GM23338 (cell line): ENCODE results near the gene CACNB2. TPM values are rescaled to one million over a fixed set of nuclear protein-coding genes. Genes with fewer than 3 reads are reported as not detected.

Experiments used
- ATAC-seq: fragments of 200-7000 bp; cut with Tn5 transposase; 3 replicates; pipeline ENCODE4 v1.9.1; 2020
- DNase-seq: peaks from one replicate; pipeline ENCODE4 v3.0.0-alpha.2; 2015; ENCODE audit warnings: low spot score
- H2AFZ ChIP-seq: fragments of 200-600 bp; sonication (generic); 2 replicates; pipeline ENCODE4 v1.8.0; 2016; ENCODE audit warnings: antibody characterized with exemption, mild to moderate bottlenecking, moderate library complexity
- H3F3A ChIP-seq: fragments of 200-600 bp; sonication (generic); replicated peaks from 2 replicates; pipeline ENCODE4 v1.8.0; 2017; ENCODE audit warnings: antibody characterized with exemption, mixed run types, low read depth
- H3K27ac ChIP-seq: fragments of 200-600 bp; sonication (generic); 2 replicates; pipeline ENCODE4 v1.6.1; 2016; ENCODE audit warnings: low read depth
- H3K27me3 ChIP-seq: fragments of 200-600 bp; sonication (generic); 2 replicates; pipeline ENCODE4 v1.8.0; 2016; ENCODE audit warnings: mild to moderate bottlenecking, mixed run types, moderate library complexity; ENCODE audit not compliant: insufficient read depth
- H3K36me3 ChIP-seq: fragments of 200-600 bp; sonication (generic); 2 replicates; pipeline ENCODE4 v1.8.0; 2016; ENCODE audit warnings: mild to moderate bottlenecking; ENCODE audit not compliant: insufficient read depth
- H3K4me1 ChIP-seq: fragments of 200-600 bp; sonication (generic); 2 replicates; pipeline ENCODE4 v1.8.0; 2016; ENCODE audit warnings: mild to moderate bottlenecking, moderate library complexity; ENCODE audit not compliant: insufficient read depth
- H3K4me2 ChIP-seq: fragments of 200-600 bp; sonication (generic); 2 replicates; pipeline ENCODE4 v1.7.1; 2017; ENCODE audit warnings: mixed run types
- H3K4me3 ChIP-seq: fragments of 200-600 bp; sonication (generic); 2 replicates; pipeline ENCODE4 v1.6.1; 2016; ENCODE audit warnings: mixed run types
- H3K79me2 ChIP-seq: fragments of 200-600 bp; sonication (generic); replicated peaks from 2 replicates; pipeline ENCODE4 v1.8.0; 2017; ENCODE audit warnings: mild to moderate bottlenecking; ENCODE audit not compliant: insufficient read depth
- H3K9me2 ChIP-seq: fragments of 200-600 bp; sonication (generic); 2 replicates; pipeline ENCODE4 v1.8.0; 2017; ENCODE audit not compliant: insufficient read depth
- H4K20me1 ChIP-seq: fragments of 200-600 bp; sonication (generic); replicated peaks from 2 replicates; pipeline ENCODE4 v1.8.0; 2017; ENCODE audit warnings: mild to moderate bottlenecking; ENCODE audit not compliant: insufficient read depth
- H3K27ac Mint-ChIP-seq: 2 replicates; pipeline ENCODE4 v1.8.0; 2020; ENCODE audit warnings: inconsistent platforms, mild to moderate bottlenecking, moderate library complexity, mixed read lengths
- H3K27me3 Mint-ChIP-seq: 3 replicates; pipeline ENCODE4 v1.8.0; 2022; ENCODE audit warnings: low read depth, mild to moderate bottlenecking, moderate library complexity, mixed read lengths, inconsistent platforms; ENCODE audit not compliant: insufficient read depth, poor library complexity
- H3K36me3 Mint-ChIP-seq: 3 replicates; pipeline ENCODE4 v1.8.0; 2021; ENCODE audit warnings: low read depth, mild to moderate bottlenecking, inconsistent platforms, moderate library complexity, mixed read lengths
- H3K4me1 Mint-ChIP-seq: 3 replicates; pipeline ENCODE4 v1.8.0; 2020; ENCODE audit warnings: mild to moderate bottlenecking, inconsistent platforms, mixed read lengths
- H3K4me3 Mint-ChIP-seq: 3 replicates; pipeline ENCODE4 v1.8.0; 2021; ENCODE audit warnings: moderate library complexity, mild to moderate bottlenecking, inconsistent platforms, mixed read lengths
- H3K9me3 Mint-ChIP-seq: 3 replicates; pipeline ENCODE4 v1.8.0; 2020; ENCODE audit warnings: moderate library complexity, mild to moderate bottlenecking, inconsistent platforms, mixed read lengths
- CREB1 ChIP-seq: fragments of 250-450 bp; sonication (Bioruptor Pico); IDR thresholded peaks from 2 replicates; pipeline ENCODE4 v1.5.0; 2020; ENCODE audit warnings: low read depth, mild to moderate bottlenecking, moderate library complexity
- EZH2 ChIP-seq: fragments of 200-600 bp; sonication (generic); IDR thresholded peaks from one replicate; pipeline ENCODE4 v1.8.0; 2017; ENCODE audit warnings: antibody characterized with exemption, mild to moderate bottlenecking, low read depth; ENCODE audit not compliant: unreplicated experiment
- JUNB ChIP-seq: IDR thresholded peaks from one replicate; pipeline ENCODE4 v1.6.1; 2016; ENCODE audit warnings: antibody characterized with exemption; ENCODE audit not compliant: unreplicated experiment
- NANOG ChIP-seq: IDR thresholded peaks from 2 replicates; pipeline ENCODE4 v1.6.1; 2016; ENCODE audit warnings: antibody characterized with exemption, borderline replicate concordance
- POLR2AphosphoS5 ChIP-seq: IDR thresholded peaks from 2 replicates; pipeline ENCODE4 v1.6.1; 2016; ENCODE audit warnings: antibody characterized with exemption, low read depth
- STAT1 ChIP-seq: IDR thresholded peaks from one replicate; pipeline ENCODE4 v1.6.1; 2016; ENCODE audit warnings: antibody characterized with exemption; ENCODE audit not compliant: unreplicated experiment
- ZNF114 ChIP-seq: fragments of 250-450 bp; sonication (Bioruptor Pico); IDR thresholded peaks from 2 replicates; pipeline ENCODE4 v1.5.0; 2020; ENCODE audit warnings: mild to moderate bottlenecking, moderate library complexity
- polyA plus RNA-seq: library from polyadenylated mRNA; unstranded; fragments of >200 nt; fragmentation: Nextera tagmentation; extraction: Ambion mirVana; gene quantifications from 2 replicates; pipeline ENCODE4 v1.2.1, GENCODE V29; 2016
- total RNA-seq: library from RNA; depleted of rRNA; stranded (reverse); fragments of >200 nt; shearing (Covaris generic); gene quantifications from 2 replicates; pipeline ENCODE4 v1.2.3, GENCODE V29; 2014
- TF ChIP-seq, protein P1 (sequence below): IDR thresholded peaks from 2 replicates; pipeline ENCODE4 v1.6.1; 2016; ENCODE audit warnings: antibody characterized with exemption
- TF ChIP-seq, protein P2 (sequence below), 2 experiments: fragments of 200-600 bp in 1 of 2; sonication (generic) in 1 of 2; conservative IDR thresholded peaks; 2 replicates each; pipeline versions ENCODE4 v1.5.1 to v1.6.1; 2016 to 2017; ENCODE audit warnings: antibody characterized with exemption in 2 of 2, low read depth in 2 of 2, mild to moderate bottlenecking in 2 of 2, moderate library complexity in 1 of 2
- TF ChIP-seq, protein P3 (sequence below): fragments of 250-450 bp; sonication (Bioruptor Pico); IDR thresholded peaks from 2 replicates; pipeline ENCODE4 v1.5.0; 2020; ENCODE audit warnings: mild to moderate bottlenecking, moderate library complexity

CACNB2 gene
- total and polyA plus RNA-seq, 2 experiments from 2014 or later: 5.0 to 5.9 TPM

DNA sequence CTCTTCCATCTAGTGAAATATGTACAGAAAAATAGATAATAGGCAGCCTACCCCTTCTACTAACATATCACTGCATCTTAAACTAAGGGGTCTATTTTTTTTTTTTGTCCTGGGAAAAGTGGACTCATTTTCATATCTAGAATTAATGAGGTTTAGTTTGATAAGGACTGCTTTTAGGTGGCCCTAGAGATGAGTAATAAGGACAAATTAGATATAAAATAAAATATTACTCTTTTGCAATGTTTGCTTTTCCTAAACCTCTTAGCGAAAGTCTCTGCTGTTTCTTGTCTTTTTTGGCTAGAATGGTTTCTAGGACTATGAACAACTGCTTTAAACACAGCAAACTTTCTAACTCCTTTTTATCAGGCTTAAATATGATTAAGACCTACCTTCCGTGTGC lies 83.7 kb downstream of the CACNB2 start (continued):
- TF ChIP-seq STAT1 (no peak), EZH2 (no peak)

DNA sequence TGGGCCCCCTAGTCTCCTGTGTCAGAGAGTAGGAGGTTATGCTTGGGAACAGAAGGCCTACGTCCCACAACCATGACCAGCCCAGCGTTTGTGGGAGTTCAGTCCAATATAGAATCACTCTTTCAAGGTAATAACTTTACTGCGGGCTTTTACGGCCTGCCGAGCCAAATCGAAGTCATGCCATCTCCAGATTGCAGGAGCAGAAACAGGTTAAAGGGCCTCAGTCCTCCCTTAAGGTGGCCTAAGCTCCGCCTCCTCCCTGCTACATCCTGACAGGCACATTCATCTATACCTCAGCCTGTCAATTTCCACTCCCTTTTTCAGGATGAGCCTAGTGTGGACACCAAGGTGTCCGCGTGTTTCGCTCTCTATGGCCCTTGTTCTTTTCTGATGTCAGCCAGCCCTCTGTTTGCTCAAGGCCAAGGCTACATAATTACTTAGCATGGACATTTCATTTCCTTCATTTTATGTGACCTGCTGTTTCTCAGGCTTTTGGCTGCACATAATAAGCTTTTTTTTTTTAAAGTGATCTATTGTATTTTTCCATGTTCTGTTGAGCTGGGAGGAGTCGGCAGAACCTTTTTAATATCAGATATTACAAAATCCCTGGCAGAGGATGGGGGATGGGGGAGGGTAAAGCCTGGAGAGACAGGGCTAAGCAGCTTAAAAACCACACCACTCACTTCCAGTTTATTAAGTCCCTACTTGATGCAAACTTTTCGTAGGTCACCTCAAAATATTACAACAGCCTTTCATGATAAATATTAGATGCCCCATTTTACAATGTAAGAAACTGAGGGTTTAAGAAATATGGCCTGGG lies 84.6 kb downstream of the CACNB2 start:
- no peaks in the 10 kb centered on the region for H3K36me3 ChIP-seq
- H3K4me2 ChIP-seq: no peak overlapping the region
- H3K79me2 ChIP-seq: no peaks in the 10 kb centered on the region
- no peaks in the 10 kb centered on the region for H3K9me3 Mint-ChIP-seq
- H3K36me3 Mint-ChIP-seq: no peaks in the 10 kb centered on the region
- H3K27ac Mint-ChIP-seq: no peak overlapping the region
- TF ChIP-seq CREB1 (CRISPR knock-in tag) (no peak), ZNF114 (CRISPR knock-in tag) (no peak), POLR2AphosphoS5 (no peak)
- TF ChIP-seq, protein P1, sequence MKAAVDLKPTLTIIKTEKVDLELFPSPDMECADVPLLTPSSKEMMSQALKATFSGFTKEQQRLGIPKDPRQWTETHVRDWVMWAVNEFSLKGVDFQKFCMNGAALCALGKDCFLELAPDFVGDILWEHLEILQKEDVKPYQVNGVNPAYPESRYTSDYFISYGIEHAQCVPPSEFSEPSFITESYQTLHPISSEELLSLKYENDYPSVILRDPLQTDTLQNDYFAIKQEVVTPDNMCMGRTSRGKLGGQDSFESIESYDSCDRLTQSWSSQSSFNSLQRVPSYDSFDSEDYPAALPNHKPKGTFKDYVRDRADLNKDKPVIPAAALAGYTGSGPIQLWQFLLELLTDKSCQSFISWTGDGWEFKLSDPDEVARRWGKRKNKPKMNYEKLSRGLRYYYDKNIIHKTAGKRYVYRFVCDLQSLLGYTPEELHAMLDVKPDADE: no peak
- peaks cover 4% of the 10 kb centered on the region; the same call in 2 of the 3 replicates for H3K4me1 Mint-ChIP-seq
- H3K27me3 ChIP-seq: no peaks in the 10 kb centered on the region
- ATAC-seq (peak; percentile 78), DNase-seq (peak; percentile 52)
- H3F3A ChIP-seq: no peaks in the 10 kb centered on the region
- no peak overlapping the region for H3K27ac ChIP-seq
- no peak overlapping the region for H2AFZ ChIP-seq
- no peak overlapping the region for H3K4me3 ChIP-seq
- no peaks in the 10 kb centered on the region for H3K9me2 ChIP-seq
- peaks cover 1% of the 10 kb centered on the region for H3K27me3 Mint-ChIP-seq
- H3K4me3 Mint-ChIP-seq: no peak overlapping the region
- no peaks in the 10 kb centered on the region for H3K4me1 ChIP-seq
- H4K20me1 ChIP-seq: no peaks in the 10 kb centered on the region

DNA sequence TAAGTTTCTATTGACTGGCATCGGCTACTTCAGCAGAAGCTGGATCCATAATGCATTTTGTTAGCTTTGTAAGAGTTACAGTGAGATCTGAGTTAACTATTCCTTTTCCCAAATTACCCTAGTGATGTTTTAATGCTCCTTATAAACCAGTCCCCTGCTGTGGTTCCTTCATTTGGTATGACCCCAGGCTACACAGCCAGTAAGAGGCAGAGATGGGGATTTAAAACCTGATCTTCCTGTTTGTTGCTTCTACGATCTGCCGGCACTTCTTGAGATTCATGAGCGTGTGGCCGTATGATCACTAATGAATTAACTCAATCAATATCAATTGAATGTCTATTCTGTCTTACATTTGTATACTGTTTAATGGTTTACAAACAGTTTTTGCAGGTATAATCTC lies 86.1 kb downstream of the CACNB2 start:
- Histone ChIP-seq H3K4me3 (no peak overlapping the region), H3K27me3 (no peaks in the 10 kb centered on the region), H3K4me1 (no peaks in the 10 kb centered on the region), H3K9me2 (no peaks in the 10 kb centered on the region), H3K36me3 (no peaks in the 10 kb centered on the region), H3K4me2 (no peak overlapping the region), H4K20me1 (no peaks in the 10 kb centered on the region), H3F3A (no peaks in the 10 kb centered on the region), H3K79me2 (no peaks in the 10 kb centered on the region), H2AFZ (no peak overlapping the region), H3K27ac (no peak overlapping the region)
- no peaks in the 10 kb centered on the region for H3K9me3 Mint-ChIP-seq
- H3K36me3 Mint-ChIP-seq: no peaks in the 10 kb centered on the region
- peaks cover 4% of the 10 kb centered on the region; the same call in 2 of the 3 replicates for H3K4me1 Mint-ChIP-seq
- DNase-seq (no peak), ATAC-seq (no peak)
- no peak overlapping the region for H3K4me3 Mint-ChIP-seq
- peaks cover 1% of the 10 kb centered on the region for H3K27me3 Mint-ChIP-seq
- H3K27ac Mint-ChIP-seq: no peak overlapping the region
- TF ChIP-seq, protein P2, sequence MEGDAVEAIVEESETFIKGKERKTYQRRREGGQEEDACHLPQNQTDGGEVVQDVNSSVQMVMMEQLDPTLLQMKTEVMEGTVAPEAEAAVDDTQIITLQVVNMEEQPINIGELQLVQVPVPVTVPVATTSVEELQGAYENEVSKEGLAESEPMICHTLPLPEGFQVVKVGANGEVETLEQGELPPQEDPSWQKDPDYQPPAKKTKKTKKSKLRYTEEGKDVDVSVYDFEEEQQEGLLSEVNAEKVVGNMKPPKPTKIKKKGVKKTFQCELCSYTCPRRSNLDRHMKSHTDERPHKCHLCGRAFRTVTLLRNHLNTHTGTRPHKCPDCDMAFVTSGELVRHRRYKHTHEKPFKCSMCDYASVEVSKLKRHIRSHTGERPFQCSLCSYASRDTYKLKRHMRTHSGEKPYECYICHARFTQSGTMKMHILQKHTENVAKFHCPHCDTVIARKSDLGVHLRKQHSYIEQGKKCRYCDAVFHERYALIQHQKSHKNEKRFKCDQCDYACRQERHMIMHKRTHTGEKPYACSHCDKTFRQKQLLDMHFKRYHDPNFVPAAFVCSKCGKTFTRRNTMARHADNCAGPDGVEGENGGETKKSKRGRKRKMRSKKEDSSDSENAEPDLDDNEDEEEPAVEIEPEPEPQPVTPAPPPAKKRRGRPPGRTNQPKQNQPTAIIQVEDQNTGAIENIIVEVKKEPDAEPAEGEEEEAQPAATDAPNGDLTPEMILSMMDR (conservative IDR thresholded peaks at IDR 0.05; ENCODE audit: low read depth in 2 of 2): no peak
- TF ChIP-seq, protein P3, sequence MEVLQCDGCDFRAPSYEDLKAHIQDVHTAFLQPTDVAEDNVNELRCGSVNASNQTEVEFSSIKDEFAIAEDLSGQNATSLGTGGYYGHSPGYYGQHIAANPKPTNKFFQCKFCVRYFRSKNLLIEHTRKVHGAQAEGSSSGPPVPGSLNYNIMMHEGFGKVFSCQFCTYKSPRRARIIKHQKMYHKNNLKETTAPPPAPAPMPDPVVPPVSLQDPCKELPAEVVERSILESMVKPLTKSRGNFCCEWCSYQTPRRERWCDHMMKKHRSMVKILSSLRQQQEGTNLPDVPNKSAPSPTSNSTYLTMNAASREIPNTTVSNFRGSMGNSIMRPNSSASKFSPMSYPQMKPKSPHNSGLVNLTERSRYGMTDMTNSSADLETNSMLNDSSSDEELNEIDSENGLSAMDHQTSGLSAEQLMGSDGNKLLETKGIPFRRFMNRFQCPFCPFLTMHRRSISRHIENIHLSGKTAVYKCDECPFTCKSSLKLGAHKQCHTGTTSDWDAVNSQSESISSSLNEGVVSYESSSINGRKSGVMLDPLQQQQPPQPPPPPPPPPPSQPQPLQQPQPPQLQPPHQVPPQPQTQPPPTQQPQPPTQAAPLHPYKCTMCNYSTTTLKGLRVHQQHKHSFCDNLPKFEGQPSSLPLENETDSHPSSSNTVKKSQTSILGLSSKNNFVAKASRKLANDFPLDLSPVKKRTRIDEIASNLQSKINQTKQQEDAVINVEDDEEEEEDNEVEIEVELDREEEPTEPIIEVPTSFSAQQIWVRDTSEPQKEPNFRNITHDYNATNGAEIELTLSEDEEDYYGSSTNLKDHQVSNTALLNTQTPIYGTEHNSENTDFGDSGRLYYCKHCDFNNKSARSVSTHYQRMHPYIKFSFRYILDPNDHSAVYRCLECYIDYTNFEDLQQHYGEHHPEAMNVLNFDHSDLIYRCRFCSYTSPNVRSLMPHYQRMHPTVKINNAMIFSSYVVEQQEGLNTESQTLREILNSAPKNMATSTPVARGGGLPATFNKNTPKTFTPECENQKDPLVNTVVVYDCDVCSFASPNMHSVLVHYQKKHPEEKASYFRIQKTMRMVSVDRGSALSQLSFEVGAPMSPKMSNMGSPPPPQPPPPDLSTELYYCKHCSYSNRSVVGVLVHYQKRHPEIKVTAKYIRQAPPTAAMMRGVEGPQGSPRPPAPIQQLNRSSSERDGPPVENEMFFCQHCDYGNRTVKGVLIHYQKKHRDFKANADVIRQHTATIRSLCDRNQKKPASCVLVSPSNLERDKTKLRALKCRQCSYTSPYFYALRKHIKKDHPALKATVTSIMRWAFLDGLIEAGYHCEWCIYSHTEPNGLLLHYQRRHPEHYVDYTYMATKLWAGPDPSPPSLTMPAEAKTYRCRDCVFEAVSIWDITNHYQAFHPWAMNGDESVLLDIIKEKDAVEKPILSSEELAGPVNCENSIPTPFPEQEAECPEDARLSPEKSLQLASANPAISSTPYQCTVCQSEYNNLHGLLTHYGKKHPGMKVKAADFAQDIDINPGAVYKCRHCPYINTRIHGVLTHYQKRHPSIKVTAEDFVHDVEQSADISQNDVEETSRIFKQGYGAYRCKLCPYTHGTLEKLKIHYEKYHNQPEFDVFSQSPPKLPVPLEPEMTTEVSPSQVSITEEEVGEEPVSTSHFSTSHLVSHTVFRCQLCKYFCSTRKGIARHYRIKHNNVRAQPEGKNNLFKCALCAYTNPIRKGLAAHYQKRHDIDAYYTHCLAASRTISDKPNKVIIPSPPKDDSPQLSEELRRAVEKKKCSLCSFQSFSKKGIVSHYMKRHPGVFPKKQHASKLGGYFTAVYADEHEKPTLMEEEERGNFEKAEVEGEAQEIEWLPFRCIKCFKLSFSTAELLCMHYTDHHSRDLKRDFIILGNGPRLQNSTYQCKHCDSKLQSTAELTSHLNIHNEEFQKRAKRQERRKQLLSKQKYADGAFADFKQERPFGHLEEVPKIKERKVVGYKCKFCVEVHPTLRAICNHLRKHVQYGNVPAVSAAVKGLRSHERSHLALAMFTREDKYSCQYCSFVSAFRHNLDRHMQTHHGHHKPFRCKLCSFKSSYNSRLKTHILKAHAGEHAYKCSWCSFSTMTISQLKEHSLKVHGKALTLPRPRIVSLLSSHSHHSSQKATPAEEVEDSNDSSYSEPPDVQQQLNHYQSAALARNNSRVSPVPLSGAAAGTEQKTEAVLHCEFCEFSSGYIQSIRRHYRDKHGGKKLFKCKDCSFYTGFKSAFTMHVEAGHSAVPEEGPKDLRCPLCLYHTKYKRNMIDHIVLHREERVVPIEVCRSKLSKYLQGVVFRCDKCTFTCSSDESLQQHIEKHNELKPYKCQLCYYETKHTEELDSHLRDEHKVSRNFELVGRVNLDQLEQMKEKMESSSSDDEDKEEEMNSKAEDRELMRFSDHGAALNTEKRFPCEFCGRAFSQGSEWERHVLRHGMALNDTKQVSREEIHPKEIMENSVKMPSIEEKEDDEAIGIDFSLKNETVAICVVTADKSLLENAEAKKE: no peak
- no peak for TF ChIP-seq NANOG
- no peak for TF ChIP-seq CREB1 (CRISPR knock-in tag)
- TF ChIP-seq JUNB: no peak
- no peak for TF ChIP-seq STAT1
- no peak for TF ChIP-seq EZH2
- no peak for TF ChIP-seq ZNF114 (CRISPR knock-in tag)
